CD4-positive, alpha-beta T cell (primary cell): ENCODE measurements around the gene PRMT7. TPM values are rescaled to one million over a fixed set of nuclear protein-coding genes. Genes with fewer than 3 reads are reported as not detected.

Experiments
- ATAC-seq: fragments of 200-7000 bp; cut with Tn5 transposase; one replicate; pipeline ENCODE4 v1.10.0; 2022; ENCODE audit warnings: mild to moderate bottlenecking; ENCODE audit not compliant: poor library complexity
- CTCF ChIA-PET: fragments of 350-600 bp; sonication (Branson Sonifier 250); formaldehyde crosslinking; loops from one replicate; lab custom pipeline; 2021; ENCODE audit warnings: antibody characterized with exemption, inconsistent platforms; lab: Charles Lee
- POLR2A ChIA-PET: fragments of 350-600 bp; sonication (Branson Sonifier 250); formaldehyde crosslinking; loops from one replicate; lab custom pipeline; 2021; ENCODE audit warnings: antibody characterized with exemption, inconsistent platforms; lab: Charles Lee
- DNase-seq, 14 experiments: peaks; one replicate each; pipeline ENCODE4 v3.0.0-alpha.2; 2013 to 2020; ENCODE audit warnings: mixed read lengths in 2 of 14
- H3K27ac ChIP-seq, 2 donors: one replicate each; pipeline versions ENCODE4 v1.5.1 to v1.7.0; 2013; ENCODE audit warnings: low read length in 2 of 2, low read depth in 1 of 2, mild to moderate bottlenecking in 1 of 2
- H3K27me3 ChIP-seq, 2 experiments: 1 replicate in 1 of 2; 2 replicates in 1 of 2; pipeline versions ENCODE4 v1.6.1 to v1.7.0; 2013; ENCODE audit warnings: low read length in 2 of 2, control low read depth in 1 of 2, mild to moderate bottlenecking in 1 of 2, moderate library complexity in 1 of 2; ENCODE audit not compliant: insufficient read depth in 2 of 2, control insufficient read depth in 1 of 2
- H3K36me3 ChIP-seq: one replicate; pipeline ENCODE4 v1.6.1; 2013; ENCODE audit warnings: low read length, control low read depth; ENCODE audit not compliant: insufficient read depth
- H3K4me1 ChIP-seq: one replicate; pipeline ENCODE4 v1.6.1; 2013; ENCODE audit warnings: low read length, control low read depth; ENCODE audit not compliant: insufficient read depth
- H3K4me3 ChIP-seq: one replicate; pipeline ENCODE4 v1.5.1; 2013; ENCODE audit warnings: mild to moderate bottlenecking, low read length, moderate library complexity
- H3K9me3 ChIP-seq, 2 experiments: 1 replicate in 1 of 2; 2 replicates in 1 of 2; pipeline versions ENCODE4 v1.6.1 to v1.7.0; 2013; ENCODE audit warnings: low read length in 2 of 2, mild to moderate bottlenecking in 2 of 2, control low read depth in 1 of 2, moderate library complexity in 1 of 2; ENCODE audit not compliant: control insufficient read depth in 1 of 2, insufficient read depth in 1 of 2
- H3K27ac Mint-ChIP-seq: one replicate; pipeline ENCODE4 v1.8.0; 2020; ENCODE audit warnings: mixed read lengths
- H3K27me3 Mint-ChIP-seq: one replicate; pipeline ENCODE4 v1.8.0; 2021; ENCODE audit warnings: mixed read lengths
- H3K36me3 Mint-ChIP-seq: one replicate; pipeline ENCODE4 v1.8.0; 2021; ENCODE audit warnings: low read depth, mixed read lengths
- H3K4me1 Mint-ChIP-seq: one replicate; pipeline ENCODE4 v1.8.0; 2021; ENCODE audit warnings: low read depth, mixed read lengths
- H3K4me3 Mint-ChIP-seq: one replicate; pipeline ENCODE4 v1.8.0; 2020; ENCODE audit warnings: mild to moderate bottlenecking, mixed read lengths
- H3K9me3 Mint-ChIP-seq: one replicate; pipeline ENCODE4 v1.8.0; 2020; ENCODE audit warnings: mixed read lengths
- intact Hi-C, 2 experiments: fragments of 100-400 bp; cut with DNase I in 1 of 2; cut with micrococcal nuclease in 1 of 2; formaldehyde crosslinking; loops; one replicate each; pipeline versions ENCODE4 v1.15.1 to v1.9.0; 2023 to 2025; cut with DNase I, micrococcal nuclease
- total RNA-seq, 174 experiments: library from RNA in 2 of 174; stranded (reverse) in 2 of 174; gene quantifications; one replicate each; pipeline ENCODE4 v1.2.3 and lab custom pipeline; 2021 to 2026
- TF ChIP-seq, protein P1 (sequence below): fragments of 200-600 bp; IDR thresholded peaks from one replicate; pipeline ENCODE4 v1.8.0; 2022; ENCODE audit warnings: antibody characterized with exemption, mild to moderate bottlenecking

The PRMT7 gene
- total RNA-seq, 2 experiments from 2014 or later = 46.3 to 51.0 TPM

DNA sequence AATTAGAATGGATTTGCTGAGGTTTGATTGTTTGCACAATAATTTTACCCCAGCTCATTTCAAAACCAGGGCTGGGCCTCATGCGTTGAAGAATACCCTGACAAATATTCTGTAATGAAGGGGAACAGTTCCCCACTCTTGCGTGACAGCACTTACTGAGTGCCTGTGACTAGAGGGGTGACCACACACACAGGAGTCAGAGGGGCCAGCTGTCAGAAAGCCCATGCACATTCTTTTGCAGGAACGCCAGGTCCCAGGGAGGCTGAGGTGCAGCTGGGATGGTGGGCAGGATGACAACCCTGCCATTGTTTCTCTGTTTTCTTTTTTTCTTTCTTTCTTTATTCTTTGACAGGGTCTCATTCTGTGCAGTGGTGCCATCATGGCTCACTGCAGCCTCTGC is 92.9 kb downstream of the PRMT7 start:
- no peaks in the 10 kb centered on the region for H3K9me3 ChIP-seq
- peaks cover 30% of the 10 kb centered on the region for H3K4me1 Mint-ChIP-seq
- H3K27me3 Mint-ChIP-seq = no peaks in the 10 kb centered on the region
- DNase-seq (no peak), ATAC-seq (no peak)
- POLR2A ChIA-PET = interaction anchor here (1.8 kb wide), 1 partner anchor 13 kb away, joined by 6 read pairs; no protein-coding TSS in a partner anchor
- H3K4me1 ChIP-seq = peaks cover 23% of the 10 kb centered on the region
- H3K4me3 ChIP-seq = no peak overlapping the region
- CTCF ChIA-PET = interaction anchor here (0.6 kb wide), 1 partner anchor 106 kb away, joined by 4 read pairs; no protein-coding TSS in a partner anchor
- TF ChIP-seq, protein P1, sequence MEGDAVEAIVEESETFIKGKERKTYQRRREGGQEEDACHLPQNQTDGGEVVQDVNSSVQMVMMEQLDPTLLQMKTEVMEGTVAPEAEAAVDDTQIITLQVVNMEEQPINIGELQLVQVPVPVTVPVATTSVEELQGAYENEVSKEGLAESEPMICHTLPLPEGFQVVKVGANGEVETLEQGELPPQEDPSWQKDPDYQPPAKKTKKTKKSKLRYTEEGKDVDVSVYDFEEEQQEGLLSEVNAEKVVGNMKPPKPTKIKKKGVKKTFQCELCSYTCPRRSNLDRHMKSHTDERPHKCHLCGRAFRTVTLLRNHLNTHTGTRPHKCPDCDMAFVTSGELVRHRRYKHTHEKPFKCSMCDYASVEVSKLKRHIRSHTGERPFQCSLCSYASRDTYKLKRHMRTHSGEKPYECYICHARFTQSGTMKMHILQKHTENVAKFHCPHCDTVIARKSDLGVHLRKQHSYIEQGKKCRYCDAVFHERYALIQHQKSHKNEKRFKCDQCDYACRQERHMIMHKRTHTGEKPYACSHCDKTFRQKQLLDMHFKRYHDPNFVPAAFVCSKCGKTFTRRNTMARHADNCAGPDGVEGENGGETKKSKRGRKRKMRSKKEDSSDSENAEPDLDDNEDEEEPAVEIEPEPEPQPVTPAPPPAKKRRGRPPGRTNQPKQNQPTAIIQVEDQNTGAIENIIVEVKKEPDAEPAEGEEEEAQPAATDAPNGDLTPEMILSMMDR = no peak
- H3K36me3 Mint-ChIP-seq = no peaks in the 10 kb centered on the region
- intact Hi-C loops = loop anchor here (5.0 kb wide), 3 partner anchors 34 to 119 kb away; no protein-coding TSS in a partner anchor
- no peak overlapping the region for H3K27ac ChIP-seq
- no peaks in the 10 kb centered on the region for H3K27me3 ChIP-seq
- H3K27ac Mint-ChIP-seq = no peak overlapping the region
- no peaks in the 10 kb centered on the region for H3K36me3 ChIP-seq
- H3K4me3 Mint-ChIP-seq = no peak overlapping the region
- H3K9me3 Mint-ChIP-seq = no peaks in the 10 kb centered on the region

DNA sequence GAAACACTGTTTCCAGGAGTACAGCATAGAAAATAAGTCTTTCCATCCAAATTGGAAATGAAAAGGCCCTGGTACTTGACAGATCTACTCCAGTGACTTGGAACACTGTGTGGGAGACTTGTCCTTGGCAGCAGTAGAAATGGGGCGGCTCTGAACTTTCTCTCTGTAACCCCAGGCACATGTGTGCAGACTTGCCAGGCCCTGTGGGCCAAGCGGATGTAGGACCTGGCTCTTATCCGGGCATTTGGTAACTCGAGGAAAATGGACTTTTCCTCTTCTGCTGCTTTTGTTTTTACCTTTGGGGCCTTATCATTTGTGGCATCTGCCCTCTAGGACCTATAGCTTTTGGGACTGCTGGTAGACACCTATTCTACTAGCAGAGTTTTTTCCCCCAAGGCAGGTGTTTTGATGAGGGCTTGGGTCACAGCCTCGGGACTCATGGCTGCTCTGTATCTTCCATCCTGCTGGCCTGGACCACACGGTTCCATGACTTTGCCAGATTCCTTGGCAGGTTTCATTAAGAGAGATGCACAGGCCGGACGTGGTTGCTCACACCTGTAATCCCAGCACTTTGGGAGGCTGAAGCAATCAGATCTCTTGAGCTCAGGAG is 94.0 kb downstream of the PRMT7 start:
- H3K36me3 ChIP-seq = no peaks in the 10 kb centered on the region
- intact Hi-C loops = loop anchor here (5.0 kb wide), 3 partner anchors 32 to 117 kb away; no protein-coding TSS in a partner anchor
- ATAC-seq = no peak
- TF ChIP-seq, protein P1 = no peak
- Mint-ChIP-seq H3K4me3 (no peak overlapping the region), H3K36me3 (no peaks in the 10 kb centered on the region), H3K9me3 (no peaks in the 10 kb centered on the region), H3K27me3 (no peaks in the 10 kb centered on the region), H3K4me1 (peaks cover 30% of the 10 kb centered on the region), H3K27ac (no peak overlapping the region)
- ChIA-PET CTCF (no interaction called here), POLR2A (interaction anchor here (1.4 kb wide), 1 partner anchor 12 kb away, joined by 3 read pairs; no protein-coding TSS in a partner anchor)
- H3K27ac ChIP-seq = no peak overlapping the region
- DNase-seq = no peak
- no peaks in the 10 kb centered on the region for H3K27me3 ChIP-seq
- no peak overlapping the region for H3K4me3 ChIP-seq
- peaks cover 21% of the 10 kb centered on the region for H3K4me1 ChIP-seq
- H3K9me3 ChIP-seq = no peaks in the 10 kb centered on the region

DNA sequence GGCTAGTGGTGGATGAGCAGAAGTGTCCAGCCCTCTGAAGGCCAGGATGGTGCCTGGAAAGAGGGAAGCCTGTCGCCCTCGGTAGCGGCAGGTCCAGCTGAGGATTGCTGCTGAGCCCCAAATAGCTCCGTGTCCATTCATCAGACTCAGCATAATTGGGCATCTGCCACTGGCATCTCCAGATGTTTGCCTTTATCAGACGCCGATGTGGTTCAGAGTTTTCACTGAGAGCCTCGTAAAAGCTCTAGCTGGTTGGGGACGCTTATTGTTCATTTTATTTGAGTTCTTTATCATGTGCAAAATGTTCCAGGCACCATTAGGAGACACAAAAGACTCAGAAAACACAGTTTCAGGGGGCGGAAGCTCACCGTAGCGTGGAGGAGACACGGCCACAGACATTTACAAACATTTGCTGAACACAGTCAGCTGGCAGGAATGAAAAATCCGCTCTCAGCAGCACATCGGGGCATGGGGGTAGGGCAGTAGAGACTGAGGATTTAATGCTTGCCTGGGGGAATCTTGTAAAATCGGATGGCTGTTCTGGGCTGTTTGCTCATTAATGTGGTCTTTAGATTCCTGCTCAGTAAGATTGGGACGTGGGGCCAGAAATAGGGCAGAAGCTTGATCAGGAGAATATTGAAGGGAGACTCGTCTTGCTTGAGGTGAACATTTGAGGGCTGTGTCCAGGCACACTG is 95.8 kb downstream of the PRMT7 start:
- Mint-ChIP-seq H3K27me3 (no peaks in the 10 kb centered on the region), H3K27ac (no peak overlapping the region), H3K4me1 (peaks cover 15% of the 10 kb centered on the region), H3K4me3 (no peak overlapping the region), H3K9me3 (no peaks in the 10 kb centered on the region), H3K36me3 (no peaks in the 10 kb centered on the region)
- no peaks in the 10 kb centered on the region for H3K27me3 ChIP-seq
- POLR2A ChIA-PET = interaction anchor here (0.5 to 2.4 kb wide), 3 partner anchors 11 to 51 kb away, joined by 3 to 13 read pairs (median 4); no protein-coding TSS in a partner anchor
- no peak overlapping the region for H3K4me3 ChIP-seq
- TF ChIP-seq, protein P1 = no peak
- DNase-seq (no peak), ATAC-seq (no peak)
- peaks cover 14% of the 10 kb centered on the region for H3K4me1 ChIP-seq
- CTCF ChIA-PET = interaction anchor here (1.3 to 1.5 kb wide), 2 partner anchors 10 to 11 kb away, joined by 3 to 4 read pairs; no protein-coding TSS in a partner anchor
- H3K27ac ChIP-seq = no peak overlapping the region
- intact Hi-C loops = no loop called here
- no peaks in the 10 kb centered on the region for H3K9me3 ChIP-seq
- H3K36me3 ChIP-seq = no peaks in the 10 kb centered on the region

Other genes starting within 250 kb of the PRMT7 start
- gene NFATC3, start 225.6 kb upstream of the PRMT7 start, total RNA-seq = 10 to 100 TPM; 84.8 to 94.4 TPM
- gene ESRP2, start 74.9 kb upstream of the PRMT7 start, total RNA-seq = not detected
- 1 to 10 TPM; 4.3 to 4.7 TPM for gene PLA2G15, start 65.6 kb upstream of the PRMT7 start, total RNA-seq
- 100 to 1,000 TPM; 187 to 197 TPM for gene SLC7A6, start 46.5 kb upstream of the PRMT7 start, total RNA-seq
- 10 to 100 TPM; 29.0 to 32.1 TPM for gene SLC7A6OS, start 73 bp upstream of the PRMT7 start, total RNA-seq
- gene SMPD3, start 137.5 kb downstream of the PRMT7 start, total RNA-seq = 1 to 10 TPM in 1 of 2 experiments, under 1 TPM in 1; 0.89 to 1.1 TPM
- gene ZFP90, start 228.3 kb downstream of the PRMT7 start, total RNA-seq = 10 to 100 TPM; 23.3 to 24.3 TPM